Measurements from ENCODE around the gene UPF1.

GRCh38 chr19:18814063-18814462 is 17.7 kb upstream of the UPF1 start:
- TF ChIP-seq EZH2 (IDR thresholded peaks at IDR 0.05): no peak
- no peak for TF ChIP-seq CTCF (IDR thresholded peaks at IDR 0.05)
- TF ChIP-seq EZH2phosphoT487 (IDR thresholded peaks at IDR 0.05): no peak
